Measurements from ENCODE around the gene PLEKHH1.

DNA sequence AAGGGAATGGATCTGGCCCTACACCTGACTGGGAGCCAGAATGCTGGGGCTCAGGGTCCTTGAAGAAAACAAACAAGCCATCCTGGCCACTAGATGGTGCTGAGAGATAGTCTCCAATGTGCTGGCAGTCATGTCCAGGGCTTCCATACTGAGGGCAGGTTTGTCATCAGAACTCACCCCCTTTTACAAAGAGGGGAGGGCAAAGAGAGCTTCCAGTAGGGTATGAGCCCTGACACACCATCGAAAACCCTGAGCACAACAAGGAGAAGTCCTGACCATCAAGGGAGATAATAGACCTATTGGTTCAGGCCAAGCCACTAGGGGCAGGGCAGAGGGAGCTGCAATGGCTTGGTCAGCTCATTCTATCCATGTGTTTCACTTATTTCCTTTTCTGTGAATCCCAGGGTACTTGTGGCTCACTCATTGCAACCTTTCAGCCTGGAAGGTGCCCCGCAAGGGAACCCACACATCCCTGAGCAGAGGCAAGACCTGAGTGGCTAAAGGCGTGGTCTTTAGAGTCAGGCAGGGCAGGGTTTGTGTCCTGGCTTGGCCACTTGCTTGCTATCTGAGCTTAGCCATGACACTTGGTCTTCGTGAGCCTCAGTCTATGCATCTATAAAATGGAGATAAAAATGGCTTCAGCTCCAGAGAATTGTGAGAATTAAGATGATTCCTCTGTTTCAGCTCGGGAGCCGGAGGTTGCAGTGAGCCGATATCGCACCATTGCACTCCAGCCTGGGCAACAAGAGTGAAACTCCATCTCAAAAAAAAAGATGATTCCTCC lies 6.2 kb upstream of the PLEKHH1 start:
- TF ChIP-seq, protein P1, sequence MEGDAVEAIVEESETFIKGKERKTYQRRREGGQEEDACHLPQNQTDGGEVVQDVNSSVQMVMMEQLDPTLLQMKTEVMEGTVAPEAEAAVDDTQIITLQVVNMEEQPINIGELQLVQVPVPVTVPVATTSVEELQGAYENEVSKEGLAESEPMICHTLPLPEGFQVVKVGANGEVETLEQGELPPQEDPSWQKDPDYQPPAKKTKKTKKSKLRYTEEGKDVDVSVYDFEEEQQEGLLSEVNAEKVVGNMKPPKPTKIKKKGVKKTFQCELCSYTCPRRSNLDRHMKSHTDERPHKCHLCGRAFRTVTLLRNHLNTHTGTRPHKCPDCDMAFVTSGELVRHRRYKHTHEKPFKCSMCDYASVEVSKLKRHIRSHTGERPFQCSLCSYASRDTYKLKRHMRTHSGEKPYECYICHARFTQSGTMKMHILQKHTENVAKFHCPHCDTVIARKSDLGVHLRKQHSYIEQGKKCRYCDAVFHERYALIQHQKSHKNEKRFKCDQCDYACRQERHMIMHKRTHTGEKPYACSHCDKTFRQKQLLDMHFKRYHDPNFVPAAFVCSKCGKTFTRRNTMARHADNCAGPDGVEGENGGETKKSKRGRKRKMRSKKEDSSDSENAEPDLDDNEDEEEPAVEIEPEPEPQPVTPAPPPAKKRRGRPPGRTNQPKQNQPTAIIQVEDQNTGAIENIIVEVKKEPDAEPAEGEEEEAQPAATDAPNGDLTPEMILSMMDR (IDR thresholded peaks at IDR 0.05), result peak; percentile 22 to 64 (median 55)
- TF ChIP-seq EP300 (IDR thresholded peaks at IDR 0.05), result no peak
- no peak for TF ChIP-seq POLR2A (IDR thresholded peaks at IDR 0.05)
- no peak for TF ChIP-seq POLR2AphosphoS5 (IDR thresholded peaks at IDR 0.05)
